ENCODE data around the gene SERPINA1.
"Not testable (repeated sequence)": the region's sequence is repeated elsewhere in the genome, so short reads cannot be mapped to it uniquely, and the experiment has no call there.

The SERPINA1 gene

GRCh38 chr14:94355191-94355794, 33.1 kb downstream of the SERPINA1 start:
- H3K27me3 ChIP-seq (ENCODE audit: insufficient read depth, poor library complexity, severe bottlenecking) = no peaks in the 10 kb centered on the region
- no peaks in the 10 kb centered on the region for H3K9me3 ChIP-seq (ENCODE audit: severe bottlenecking)
- TF ChIP-seq, protein P1, sequence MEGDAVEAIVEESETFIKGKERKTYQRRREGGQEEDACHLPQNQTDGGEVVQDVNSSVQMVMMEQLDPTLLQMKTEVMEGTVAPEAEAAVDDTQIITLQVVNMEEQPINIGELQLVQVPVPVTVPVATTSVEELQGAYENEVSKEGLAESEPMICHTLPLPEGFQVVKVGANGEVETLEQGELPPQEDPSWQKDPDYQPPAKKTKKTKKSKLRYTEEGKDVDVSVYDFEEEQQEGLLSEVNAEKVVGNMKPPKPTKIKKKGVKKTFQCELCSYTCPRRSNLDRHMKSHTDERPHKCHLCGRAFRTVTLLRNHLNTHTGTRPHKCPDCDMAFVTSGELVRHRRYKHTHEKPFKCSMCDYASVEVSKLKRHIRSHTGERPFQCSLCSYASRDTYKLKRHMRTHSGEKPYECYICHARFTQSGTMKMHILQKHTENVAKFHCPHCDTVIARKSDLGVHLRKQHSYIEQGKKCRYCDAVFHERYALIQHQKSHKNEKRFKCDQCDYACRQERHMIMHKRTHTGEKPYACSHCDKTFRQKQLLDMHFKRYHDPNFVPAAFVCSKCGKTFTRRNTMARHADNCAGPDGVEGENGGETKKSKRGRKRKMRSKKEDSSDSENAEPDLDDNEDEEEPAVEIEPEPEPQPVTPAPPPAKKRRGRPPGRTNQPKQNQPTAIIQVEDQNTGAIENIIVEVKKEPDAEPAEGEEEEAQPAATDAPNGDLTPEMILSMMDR (IDR thresholded peaks at IDR 0.05; ENCODE audit: poor library complexity, severe bottlenecking) = peak; percentile 77
- H3K27ac ChIP-seq (ENCODE audit: poor library complexity, severe bottlenecking) = no peak overlapping the region
- no peak overlapping the region for H3K4me3 ChIP-seq (ENCODE audit: severe bottlenecking)
- H3K36me3 ChIP-seq (ENCODE audit: low read depth) = no peaks in the 10 kb centered on the region
- H3K4me1 ChIP-seq (ENCODE audit: insufficient read depth, poor library complexity, severe bottlenecking) = peaks cover 6% of the 10 kb centered on the region
- peak; percentile 89 for ATAC-seq (ENCODE audit: low read depth)
- DNase-seq (ENCODE audit: low spot score) = no peak

- no peak for ATAC-seq (ENCODE audit: low read depth)
These were observed 33.7 kb downstream of the SERPINA1 start for GRCh38 chr14:94354638-94355185.

GRCh38 chr14:94354190-94354589, 34.2 kb downstream of the SERPINA1 start:
- H3K27ac ChIP-seq (ENCODE audit: poor library complexity, severe bottlenecking); H3K27me3 ChIP-seq (ENCODE audit: insufficient read depth, poor library complexity, severe bottlenecking); H3K4me3 ChIP-seq (ENCODE audit: severe bottlenecking); H3K36me3 ChIP-seq (ENCODE audit: low read depth); H3K4me1 ChIP-seq (ENCODE audit: insufficient read depth, poor library complexity, severe bottlenecking); ATAC-seq (ENCODE audit: low read depth); DNase-seq (ENCODE audit: low spot score); H3K9me3 ChIP-seq (ENCODE audit: severe bottlenecking): not testable (repeated sequence)

More at GRCh38 chr14:94354638-94355185, 33.7 kb downstream of the SERPINA1 start:
- Histone ChIP-seq H3K27ac (ENCODE audit: poor library complexity, severe bottlenecking) (no peak overlapping the region), H3K4me1 (ENCODE audit: insufficient read depth, poor library complexity, severe bottlenecking) (no peaks in the 10 kb centered on the region), H3K9me3 (ENCODE audit: severe bottlenecking) (no peaks in the 10 kb centered on the region), H3K27me3 (ENCODE audit: insufficient read depth, poor library complexity, severe bottlenecking) (no peaks in the 10 kb centered on the region), H3K36me3 (ENCODE audit: low read depth) (no peaks in the 10 kb centered on the region), H3K4me3 (ENCODE audit: severe bottlenecking) (no peak overlapping the region)
- DNase-seq (ENCODE audit: low spot score) = no peak
- TF ChIP-seq, protein P1 (IDR thresholded peaks at IDR 0.05; ENCODE audit: poor library complexity, severe bottlenecking) = no peak

GRCh38 chr14:94349276-94349675, 39.1 kb downstream of the SERPINA1 start:
- H3K27me3 ChIP-seq (ENCODE audit: insufficient read depth, poor library complexity, severe bottlenecking) = no peaks in the 10 kb centered on the region
- ATAC-seq (ENCODE audit: low read depth) = no peak
- no peak overlapping the region for H3K4me3 ChIP-seq (ENCODE audit: severe bottlenecking)
- peaks cover 15% of the 10 kb centered on the region for H3K4me1 ChIP-seq (ENCODE audit: insufficient read depth, poor library complexity, severe bottlenecking)
- DNase-seq (ENCODE audit: low spot score) = no peak
- H3K9me3 ChIP-seq (ENCODE audit: severe bottlenecking) = no peaks in the 10 kb centered on the region
- H3K27ac ChIP-seq (ENCODE audit: poor library complexity, severe bottlenecking) = no peak overlapping the region
- TF ChIP-seq, protein P1 (IDR thresholded peaks at IDR 0.05; ENCODE audit: poor library complexity, severe bottlenecking) = no peak
- no peaks in the 10 kb centered on the region for H3K36me3 ChIP-seq (ENCODE audit: low read depth)

- TF ChIP-seq, protein P1 (IDR thresholded peaks at IDR 0.05; ENCODE audit: poor library complexity, severe bottlenecking) = no peak
- Histone ChIP-seq H3K4me1 (ENCODE audit: insufficient read depth, poor library complexity, severe bottlenecking) (peaks cover 15% of the 10 kb centered on the region), H3K27me3 (ENCODE audit: insufficient read depth, poor library complexity, severe bottlenecking) (no peaks in the 10 kb centered on the region), H3K9me3 (ENCODE audit: severe bottlenecking) (no peaks in the 10 kb centered on the region), H3K27ac (ENCODE audit: poor library complexity, severe bottlenecking) (no peak overlapping the region), H3K4me3 (ENCODE audit: severe bottlenecking) (no peak overlapping the region), H3K36me3 (ENCODE audit: low read depth) (no peaks in the 10 kb centered on the region)
- ATAC-seq (ENCODE audit: low read depth) (no peak), DNase-seq (ENCODE audit: low spot score) (no peak)
These were observed 39.6 kb downstream of the SERPINA1 start for GRCh38 chr14:94348836-94349235.

All from RWPE2 (cell line).